ENCODE measurements around the gene SEMA3F. TPM values are rescaled to one million over a fixed set of nuclear protein-coding genes. Genes with fewer than 3 reads are reported as not detected.

The SEMA3F gene
- total and polyA plus RNA-seq, 2 donors (not counting 3 experiments of a cell fraction or from before 2014, with no cell fraction given), result 65.8 to 99.1 TPM

- ChIA-PET CTCF (interaction anchor here (1.3 to 2.4 kb wide), 2 partner anchors 8 to 10 kb away, joined by 4 to 7 read pairs; no protein-coding TSS in a partner anchor), POLR2A (no interaction called here)
- H3K79me2 ChIP-seq (ENCODE audit: control insufficient read depth, insufficient read depth, low read length), result peaks cover 61% of the 10 kb centered on the region
- H3K4me3 ChIP-seq (replicated peaks in 1 of 3; ENCODE audit: insufficient read depth in 1 of 3, low read depth in 1 of 3, low read length in 3 of 3), result peak overlapping the region in 1 of 3 experiments; percentile 12
- dilution Hi-C loops (cut with MboI; ENCODE audit: extremely low pct_ligation_motif_present, low sequenced_read_pairs), result no loop called here
- no peaks in the 10 kb centered on the region for H4K20me1 ChIP-seq (replicated peaks; ENCODE audit: control insufficient read depth, extremely low read depth, insufficient read depth, low read length)
- H3K9me3 ChIP-seq (replicated peaks; ENCODE audit: control insufficient read depth, insufficient read depth, low read length), result no peaks in the 10 kb centered on the region
- H3K4me2 ChIP-seq (ENCODE audit: insufficient read depth, low read length), result peak overlapping the region; percentile 42
- no TSS peak for BruUV-seq (replicated peaks)
- peak overlapping the region; percentile 99 for H3K27ac ChIP-seq (ENCODE audit: insufficient read depth, low read depth, low read length)
- H2AFZ ChIP-seq (ENCODE audit: low read depth, low read length), result no peak overlapping the region
- peak; percentile 98 for FAIRE-seq
- H3K9me1 ChIP-seq (replicated peaks; ENCODE audit: control insufficient read depth, extremely low read depth, insufficient read depth, low read length), result no peaks in the 10 kb centered on the region
- intact Hi-C loops (cut with micrococcal nuclease), result loop anchor here (1.0 to 5.0 kb wide), 3 partner anchors 8 to 359 kb away; partner anchors contain the start of gene HYAL2
- H3K9ac ChIP-seq (replicated peaks; ENCODE audit: extremely low read depth, insufficient read depth, low read length), result peak overlapping the region; percentile 67
- TF ChIP-seq POLR2AphosphoS5 (IDR thresholded peaks at IDR 0.05; ENCODE audit: insufficient read depth, low read depth, low read length), result peak; percentile 76
- no peak for TF ChIP-seq EZH2 (IDR thresholded peaks at IDR 0.05; ENCODE audit: borderline replicate concordance, low read depth, low read length, severe bottlenecking)
- peak; percentile 32 for TF ChIP-seq FOS (IDR thresholded peaks at IDR 0.05; ENCODE audit: borderline replicate concordance, insufficient read depth, low read length)
- TF ChIP-seq GATA2 (IDR thresholded peaks at IDR 0.05; ENCODE audit: insufficient read depth, insufficient read length, low read depth, low read length), result peak; percentile 10
- no peak for DNase-seq (ENCODE audit: low read depth, low spot score)
- H3K4me1 ChIP-seq (ENCODE audit: control insufficient read depth, extremely low read depth, insufficient read depth, low read length), result peaks cover 97% of the 10 kb centered on the region
- peaks cover 0 to 6% of the 10 kb centered on the region in 2 experiments for H3K36me3 ChIP-seq (ENCODE audit: control insufficient read depth in 2 of 2, extremely low read depth in 1 of 2, insufficient read depth in 2 of 2, low read length in 2 of 2)
- H3K27me3 ChIP-seq (ENCODE audit: control insufficient read depth in 2 of 2, insufficient read depth in 2 of 2, low read length in 2 of 2), result no peaks in the 10 kb centered on the region
Observed at GRCh38 chr3:50166620-50167019, 11.5 kb downstream of the SEMA3F start.

- peak overlapping the region; percentile 28 for H3K4me2 ChIP-seq (ENCODE audit: insufficient read depth, low read length)
- ChIA-PET POLR2A (interaction anchor here (0.9 kb wide), 1 partner anchor 36 kb away, joined by 3 read pairs; no protein-coding TSS in a partner anchor), CTCF (interaction anchor here (1.0 to 2.4 kb wide), 3 partner anchors 9 to 47 kb away, joined by 4 to 7 read pairs (median 5); no protein-coding TSS in a partner anchor)
- peaks cover 0 to 2% of the 10 kb centered on the region in 2 experiments for H3K36me3 ChIP-seq (ENCODE audit: control insufficient read depth in 2 of 2, extremely low read depth in 1 of 2, insufficient read depth in 2 of 2, low read length in 2 of 2)
- H3K4me3 ChIP-seq (replicated peaks in 1 of 3; ENCODE audit: insufficient read depth in 1 of 3, low read depth in 1 of 3, low read length in 3 of 3), result no peak overlapping the region
- intact Hi-C loops (cut with micrococcal nuclease), result loop anchor here (1.0 to 5.0 kb wide), 3 partner anchors 9 to 360 kb away; partner anchors contain the start of gene HYAL2
- TF ChIP-seq POLR2A (IDR thresholded peaks at IDR 0.05; ENCODE audit: low read depth, low read length), result no peak
- TF ChIP-seq MAX (IDR thresholded peaks at IDR 0.05; ENCODE audit: insufficient read depth, insufficient read length), result no peak
- no peak for TF ChIP-seq MYC (IDR thresholded peaks at IDR 0.05; ENCODE audit: low read depth, low read length)
- no peak for TF ChIP-seq JUN (IDR thresholded peaks at IDR 0.05; ENCODE audit: borderline replicate concordance, insufficient read depth, insufficient read length, low read depth)
- no peak for TF ChIP-seq GATA2 (IDR thresholded peaks at IDR 0.05; ENCODE audit: insufficient read depth, insufficient read length, low read depth, low read length)
- no peak for TF ChIP-seq CTCF (IDR thresholded peaks at IDR 0.05; ENCODE audit: extremely low read depth in 1 of 2, insufficient read depth in 1 of 2, low read depth in 1 of 2, low read length in 2 of 2)
- TF ChIP-seq FOS (IDR thresholded peaks at IDR 0.05; ENCODE audit: borderline replicate concordance, insufficient read depth, low read length), result no peak
- no peak for TF ChIP-seq EZH2 (IDR thresholded peaks at IDR 0.05; ENCODE audit: borderline replicate concordance, low read depth, low read length, severe bottlenecking)
- no peak for TF ChIP-seq POLR2AphosphoS5 (IDR thresholded peaks at IDR 0.05; ENCODE audit: insufficient read depth, low read depth, low read length)
- DNase-seq (ENCODE audit: low read depth, low spot score), result peak; percentile 59
- H3K9ac ChIP-seq (replicated peaks; ENCODE audit: extremely low read depth, insufficient read depth, low read length), result peak overlapping the region; percentile 67
- no peaks in the 10 kb centered on the region for H3K27me3 ChIP-seq (ENCODE audit: control insufficient read depth in 2 of 2, insufficient read depth in 2 of 2, low read length in 2 of 2)
- H3K79me2 ChIP-seq (ENCODE audit: control insufficient read depth, insufficient read depth, low read length), result peaks cover 61% of the 10 kb centered on the region
- no peaks in the 10 kb centered on the region for H3K9me1 ChIP-seq (replicated peaks; ENCODE audit: control insufficient read depth, extremely low read depth, insufficient read depth, low read length)
- peaks cover 92% of the 10 kb centered on the region for H3K4me1 ChIP-seq (ENCODE audit: control insufficient read depth, extremely low read depth, insufficient read depth, low read length)
- no peaks in the 10 kb centered on the region for H4K20me1 ChIP-seq (replicated peaks; ENCODE audit: control insufficient read depth, extremely low read depth, insufficient read depth, low read length)
- dilution Hi-C loops (cut with MboI; ENCODE audit: extremely low pct_ligation_motif_present, low sequenced_read_pairs), result no loop called here
- FAIRE-seq, result no peak
- no peaks in the 10 kb centered on the region for H3K9me3 ChIP-seq (replicated peaks; ENCODE audit: control insufficient read depth, insufficient read depth, low read length)
- H3K27ac ChIP-seq (ENCODE audit: insufficient read depth, low read depth, low read length), result peak overlapping the region; percentile 99
- BruUV-seq (replicated peaks), result TSS peak; percentile 50
- no peak overlapping the region for H2AFZ ChIP-seq (ENCODE audit: low read depth, low read length)
Observed at GRCh38 chr3:50167069-50167840, 12.1 kb downstream of the SEMA3F start.

All from endothelial cell of umbilical vein (primary cell).